ENCODE results near the gene LRBA.

The LRBA gene

GRCh38 chr4:150855981-150856510 lies 159.0 kb downstream of the LRBA start:
- DNase-seq, result no peak

DNA sequence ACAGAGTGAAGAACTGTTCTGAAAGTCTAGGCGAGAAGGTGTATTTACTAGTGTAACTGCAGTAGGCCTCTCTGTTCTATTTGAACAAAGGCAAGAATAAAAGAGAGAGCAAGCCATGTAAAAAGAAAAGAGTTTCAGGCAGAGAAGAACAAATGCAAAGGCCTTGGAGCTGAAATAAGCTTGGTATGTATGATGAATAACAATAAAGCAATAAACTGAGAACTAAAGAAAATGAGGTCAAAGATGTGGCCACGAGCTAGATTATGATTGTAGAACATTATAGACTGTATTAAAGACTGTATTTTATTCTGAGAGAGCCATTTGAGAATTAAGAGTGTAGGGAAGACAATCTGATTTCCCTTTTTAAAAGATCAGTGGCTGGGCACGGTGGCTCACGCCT lies 160.5 kb downstream of the LRBA start:
- no peak for DNase-seq

GRCh38 chr4:150853882-150854281 lies 161.2 kb downstream of the LRBA start:
- no peak for DNase-seq

GRCh38 chr4:150852216-150852615 lies 162.9 kb downstream of the LRBA start:
- no peak for DNase-seq

DNA sequence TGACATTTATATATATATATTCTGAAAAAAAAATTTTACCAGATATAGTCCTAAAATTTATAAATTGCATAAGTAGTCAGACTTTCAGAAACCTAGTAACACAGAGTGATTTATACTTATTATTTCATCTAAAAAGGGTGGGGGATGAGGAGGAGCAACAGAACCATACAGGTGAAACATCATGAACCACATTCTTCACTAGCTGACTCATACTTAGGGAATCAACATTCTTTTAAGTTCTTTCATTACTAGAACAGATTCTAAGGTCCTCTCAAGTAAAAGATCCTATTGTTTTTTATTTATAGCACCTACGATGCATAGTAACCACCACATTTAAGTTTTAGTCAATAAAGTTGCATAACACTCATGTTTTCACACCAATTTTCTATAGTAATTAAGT lies 166.1 kb downstream of the LRBA start:
- no peak for DNase-seq

- no peak for DNase-seq
These were observed 186.9 kb downstream of the LRBA start for GRCh38 chr4:150828159-150828558.

DNA sequence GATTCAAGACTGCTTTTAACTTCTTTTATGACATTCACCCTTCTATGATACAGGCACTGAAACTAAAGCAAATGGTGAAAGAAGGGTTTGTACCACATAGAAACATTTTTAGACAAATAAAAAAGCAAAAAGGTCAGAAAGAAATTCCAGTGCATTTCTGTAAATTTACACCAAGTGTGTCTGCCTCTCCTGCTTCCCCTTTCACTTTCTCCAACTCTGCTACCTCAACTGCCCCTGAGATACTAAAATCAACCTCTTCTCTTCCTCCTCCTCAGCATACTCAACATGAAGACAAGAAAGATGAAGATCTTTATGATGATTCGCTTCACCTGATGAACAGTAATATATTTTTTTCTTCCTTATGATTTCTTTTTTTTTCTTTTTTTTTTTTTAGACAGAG lies 187.9 kb downstream of the LRBA start:
- DNase-seq, result no peak

- no peak for DNase-seq
These were observed 188.8 kb downstream of the LRBA start for GRCh38 chr4:150826306-150826705.

- no peak for DNase-seq
These were observed 192.7 kb downstream of the LRBA start for GRCh38 chr4:150822407-150822806.

- no peak for DNase-seq
These were observed 193.4 kb downstream of the LRBA start for GRCh38 chr4:150821641-150822040.

DNA sequence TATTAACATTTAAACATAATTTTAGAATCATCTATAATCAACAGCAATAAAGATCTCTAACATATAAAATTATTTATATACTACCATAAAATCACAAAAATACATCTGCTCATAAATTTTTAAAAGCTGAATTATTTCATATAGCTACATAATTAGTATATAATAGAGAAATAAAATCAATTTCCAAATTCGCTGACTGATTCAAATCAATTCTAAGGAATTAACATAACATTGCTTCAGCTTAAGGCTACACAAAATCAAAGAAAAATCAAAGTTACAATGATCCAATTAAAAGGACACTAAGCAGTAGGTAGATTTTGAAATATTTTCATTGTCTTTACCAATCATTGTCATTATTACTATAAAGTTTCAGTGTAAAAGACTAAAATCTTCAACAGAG lies 194.7 kb downstream of the LRBA start:
- no peak for DNase-seq

GRCh38 chr4:150818661-150819060 lies 196.4 kb downstream of the LRBA start:
- DNase-seq, result no peak

DNA sequence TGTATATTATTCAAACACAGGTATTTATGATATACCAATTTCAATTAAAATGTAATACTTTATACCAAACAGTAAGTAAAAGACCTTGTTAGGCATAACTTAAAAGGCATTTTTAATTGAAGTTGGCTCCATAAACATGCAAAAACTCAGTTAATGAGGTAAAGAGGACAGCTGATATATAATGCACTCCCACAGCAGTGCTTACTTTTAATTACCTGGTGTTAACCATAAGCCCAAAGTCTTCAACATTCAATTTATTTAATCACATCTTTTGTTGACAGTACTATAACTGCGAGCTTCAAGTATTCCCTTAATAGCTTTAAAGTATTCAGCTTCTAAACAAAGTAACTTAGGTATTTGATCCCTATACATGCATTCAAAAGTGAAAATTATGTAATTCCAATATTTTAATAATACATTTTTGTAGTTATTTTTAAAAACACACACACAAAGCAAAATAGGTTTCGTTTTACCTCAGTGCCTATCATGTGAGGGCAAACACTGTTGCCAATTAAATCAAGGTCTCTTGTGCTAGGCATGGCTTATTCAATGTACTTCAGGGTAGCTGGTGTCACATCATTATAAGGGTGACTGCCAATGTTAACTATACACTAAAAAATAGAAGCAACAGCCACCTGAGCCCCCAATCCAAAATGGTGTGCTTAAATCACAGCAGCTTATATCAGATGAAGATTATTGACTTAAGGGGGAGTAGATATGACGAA lies 197.1 kb downstream of the LRBA start:
- DNase-seq, result no peak

DNA sequence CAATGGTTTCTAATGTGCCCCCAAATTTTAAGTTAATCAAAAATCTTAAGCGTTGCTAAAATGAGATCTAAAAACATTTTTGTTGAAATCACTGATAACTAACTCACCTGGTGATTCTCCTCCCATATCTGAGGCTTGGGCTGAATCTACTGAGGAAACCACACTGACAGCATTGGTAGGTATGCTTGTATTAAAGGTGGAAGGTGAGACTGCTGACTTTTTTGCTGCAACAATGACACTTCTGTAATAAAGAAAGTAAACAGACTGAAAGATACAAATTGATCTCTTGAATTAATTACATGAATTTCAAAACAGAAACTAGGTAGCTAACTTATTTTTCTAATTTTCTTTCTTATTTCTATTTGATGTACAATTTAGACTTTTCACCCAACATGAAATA lies 198.1 kb downstream of the LRBA start:
- no peak for DNase-seq

DNA sequence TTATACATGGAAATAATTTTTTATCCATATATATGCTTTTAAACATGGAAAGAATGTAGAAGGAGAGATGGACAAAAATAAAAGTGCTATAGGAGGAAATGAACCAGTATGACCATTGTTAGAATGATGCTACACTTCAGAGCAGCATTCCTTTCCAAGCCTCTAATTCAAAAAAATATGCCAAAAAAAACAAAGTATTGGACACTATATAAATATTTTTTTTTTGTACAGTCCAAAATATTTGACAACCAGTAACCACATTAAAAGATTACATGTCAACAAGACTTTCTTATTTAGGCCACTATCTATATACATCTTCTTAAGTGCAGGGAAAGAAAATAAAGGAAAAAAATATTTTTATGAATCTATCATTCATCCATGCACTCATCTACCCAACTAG lies 198.6 kb downstream of the LRBA start:
- no peak for DNase-seq

DNA sequence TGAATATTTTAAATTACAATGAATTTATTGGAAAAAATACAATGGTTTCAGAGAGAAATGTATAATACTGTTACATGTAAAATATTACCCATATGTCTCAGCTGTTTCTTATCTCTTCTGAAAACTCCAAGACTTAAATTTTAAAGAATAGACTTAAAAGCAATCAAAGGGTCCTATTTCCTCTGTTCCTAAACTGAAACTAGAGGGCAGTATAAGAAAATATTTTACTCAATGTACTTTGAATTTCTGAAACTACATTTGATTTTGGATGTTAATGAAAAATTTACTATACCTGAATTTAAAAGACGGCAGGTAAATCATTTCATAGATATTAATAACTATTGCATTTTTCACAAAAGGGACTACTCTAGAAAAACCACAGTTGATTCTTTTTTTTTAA lies 200.2 kb downstream of the LRBA start:
- DNase-seq, result no peak

DNA sequence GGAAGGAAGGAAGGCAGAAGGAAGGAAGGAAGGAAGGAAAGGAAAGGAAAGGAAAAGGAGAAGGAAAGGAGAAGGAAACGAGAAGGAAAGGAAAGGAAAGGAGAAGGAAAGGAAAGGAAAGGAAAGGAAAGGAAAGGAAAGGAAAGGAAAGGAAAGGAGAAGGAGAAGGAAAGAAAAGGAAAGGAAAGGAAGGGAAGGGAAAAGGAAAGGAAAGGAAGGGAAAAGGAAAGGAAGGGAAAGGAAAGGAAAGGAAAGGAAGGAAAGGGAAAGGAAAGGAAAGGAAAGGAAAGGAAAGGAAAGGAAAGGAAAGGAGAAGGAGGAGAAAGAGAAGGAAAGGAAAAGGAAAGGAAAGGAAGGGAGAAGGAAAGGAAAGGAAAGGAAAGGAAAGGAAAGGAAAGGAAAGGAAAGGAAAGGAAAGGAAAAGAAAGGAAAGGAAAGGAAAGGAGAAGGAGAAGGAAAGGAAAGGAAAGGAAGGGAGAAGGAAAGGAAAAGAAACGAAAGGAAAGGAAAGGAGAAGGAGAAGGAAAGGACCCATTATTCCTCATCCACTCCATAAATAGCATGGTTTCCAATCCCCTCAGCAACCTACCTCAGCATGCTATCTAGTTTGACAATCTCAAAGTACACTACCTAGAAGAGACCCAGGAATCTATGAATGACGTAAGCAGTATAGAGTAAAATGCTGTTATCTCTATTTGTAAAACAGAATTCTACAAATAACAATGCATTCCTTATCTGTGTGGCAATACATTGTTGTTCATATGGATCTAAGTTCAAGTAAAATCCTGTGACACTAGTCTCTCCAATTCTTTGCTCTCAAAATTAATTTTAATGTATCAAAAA lies 209.7 kb downstream of the LRBA start:
- DNase-seq, result no peak

- no peak for DNase-seq
These were observed 213.3 kb downstream of the LRBA start for GRCh38 chr4:150801833-150802232.

DNA sequence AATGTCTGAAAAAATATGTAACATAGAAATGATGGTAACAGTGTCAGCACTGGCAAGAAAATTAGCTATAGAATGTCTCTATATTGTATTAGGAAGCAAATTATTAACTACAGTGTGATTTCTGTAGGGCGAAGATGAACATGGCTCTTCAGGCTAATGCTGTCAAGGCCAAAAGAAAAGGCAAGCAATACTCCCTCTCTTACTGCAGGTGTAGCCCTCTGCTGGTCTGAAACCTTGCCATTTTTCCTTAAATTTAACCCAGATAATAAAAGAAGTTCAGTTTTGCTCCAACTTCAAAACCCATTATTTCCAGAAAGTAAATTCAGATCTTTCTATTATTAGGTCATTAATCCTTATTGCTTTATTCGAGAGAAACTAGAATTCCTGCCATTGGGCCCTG lies 215.9 kb downstream of the LRBA start:
- DNase-seq, result no peak

DNA sequence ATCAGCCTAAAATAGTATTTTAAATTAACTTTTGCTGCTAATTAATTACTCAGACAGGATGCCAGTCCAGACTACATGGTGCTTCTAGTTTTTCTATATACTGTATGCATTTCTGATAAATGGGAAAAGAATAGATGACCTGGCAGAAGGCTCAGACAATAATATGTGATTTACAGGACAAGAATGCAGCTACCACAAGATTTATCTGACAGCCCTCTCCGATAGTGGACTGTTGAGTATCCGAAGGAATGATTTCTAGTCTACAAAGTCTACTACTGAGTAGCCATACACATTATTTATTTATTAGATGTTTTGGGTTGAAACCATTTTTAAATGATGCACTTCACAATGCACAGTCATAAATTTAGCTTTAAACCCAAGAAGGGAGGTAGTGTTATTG lies 220.4 kb downstream of the LRBA start:
- DNase-seq, result no peak

GRCh38 chr4:150789864-150790263 lies 225.2 kb downstream of the LRBA start:
- no peak for DNase-seq

- DNase-seq, result no peak
These were observed 230.1 kb downstream of the LRBA start for GRCh38 chr4:150784939-150785338.

DNA sequence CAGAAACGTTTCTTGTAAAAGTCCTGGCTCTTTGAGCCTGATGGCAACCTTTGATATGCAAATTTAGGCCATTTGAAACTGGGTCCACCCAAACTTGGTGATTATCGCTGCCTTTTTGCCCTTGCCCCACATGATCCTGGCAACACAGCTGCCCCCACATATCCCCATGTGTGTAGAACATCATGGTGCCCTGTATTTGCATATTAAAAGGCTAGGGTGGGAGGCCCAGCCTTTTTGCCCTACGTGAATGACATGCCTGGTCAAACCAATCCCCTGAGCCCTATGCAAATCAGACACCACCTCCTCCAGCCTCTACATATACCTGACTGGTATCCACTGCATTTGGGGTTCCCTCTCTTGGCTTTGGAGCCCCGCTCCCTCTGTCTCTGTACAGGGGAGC lies 230.8 kb downstream of the LRBA start:
- no peak for DNase-seq

DNA sequence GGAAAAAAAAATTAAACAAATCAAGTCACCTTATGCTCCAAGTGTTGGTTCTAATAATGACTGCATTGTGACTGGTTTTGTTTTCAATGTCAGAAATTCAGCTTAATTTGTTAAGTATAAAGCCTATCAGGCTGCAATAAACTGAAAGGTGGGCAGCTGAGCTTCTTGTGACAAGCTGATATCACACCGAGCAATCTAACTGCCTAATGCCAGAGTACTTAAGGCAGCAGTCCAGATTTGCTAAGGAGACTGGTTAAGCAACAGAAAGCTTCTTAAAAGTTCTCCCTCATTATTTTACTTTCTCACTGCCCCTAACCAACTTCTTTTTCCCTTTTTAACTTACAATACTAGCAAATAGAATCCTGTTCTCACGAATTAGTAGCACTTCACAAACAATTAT lies 232.2 kb downstream of the LRBA start:
- no peak for DNase-seq
